Hepatocyte (in vitro differentiated cells): ENCODE measurements around the gene UBE2D2. TPM values are rescaled to one million over a fixed set of nuclear protein-coding genes. Genes with fewer than 3 reads are reported as not detected.

Experiments
- DNase-seq: peaks from one replicate; pipeline ENCODE4 v3.0.0-alpha.2; 2016; ENCODE audit warnings: low spot score
- H2AFZ ChIP-seq: fragments of 200-600 bp; sonication (generic); 2 replicates; pipeline ENCODE4 v1.6.0; 2016; ENCODE audit warnings: antibody characterized with exemption, mild to moderate bottlenecking
- H3K27ac ChIP-seq: fragments of 200-600 bp; sonication (generic); 2 replicates; pipeline ENCODE4 v1.5.1; 2016; ENCODE audit warnings: mild to moderate bottlenecking
- H3K27me3 ChIP-seq: fragments of 200-600 bp; sonication (generic); 2 replicates; pipeline ENCODE4 v1.6.1; 2016
- H3K36me3 ChIP-seq: fragments of 200-600 bp; sonication (generic); replicated peaks from 2 replicates; pipeline ENCODE4 v1.5.1; 2016; ENCODE audit warnings: low read depth; ENCODE audit not compliant: insufficient read depth
- H3K4me1 ChIP-seq: fragments of 200-600 bp; sonication (generic); 2 replicates; pipeline ENCODE4 v1.5.1; 2016; ENCODE audit warnings: mild to moderate bottlenecking, moderate library complexity; ENCODE audit not compliant: insufficient read depth
- H3K4me2 ChIP-seq: fragments of 200-600 bp; sonication (generic); 2 replicates; pipeline ENCODE4 v1.6.0; 2016
- H3K4me3 ChIP-seq: fragments of 200-600 bp; sonication (generic); 2 replicates; pipeline ENCODE4 v1.5.1; 2016; ENCODE audit warnings: mild to moderate bottlenecking
- H3K79me2 ChIP-seq: fragments of 200-600 bp; sonication (generic); 2 replicates; pipeline ENCODE4 v1.6.0; 2017; ENCODE audit warnings: mild to moderate bottlenecking
- H3K9me2 ChIP-seq: fragments of 200-600 bp; sonication (generic); replicated peaks from 2 replicates; pipeline ENCODE4 v1.6.0; 2017; ENCODE audit warnings: mild to moderate bottlenecking; ENCODE audit not compliant: insufficient read depth
- H3K9me3 ChIP-seq: fragments of 200-600 bp; sonication (generic); 2 replicates; pipeline ENCODE4 v1.5.1; 2016; ENCODE audit warnings: low read depth, mild to moderate bottlenecking
- H4K20me1 ChIP-seq: fragments of 200-600 bp; sonication (generic); 2 replicates; pipeline ENCODE4 v1.6.0; 2016; ENCODE audit warnings: mild to moderate bottlenecking; ENCODE audit not compliant: insufficient read depth, poor library complexity, severe bottlenecking
- EZH2 ChIP-seq: fragments of 200-600 bp; sonication (generic); IDR thresholded peaks from 2 replicates; pipeline ENCODE4 v1.6.1; 2016; ENCODE audit warnings: antibody characterized with exemption, mild to moderate bottlenecking, borderline replicate concordance
- EZH2phosphoT487 ChIP-seq: fragments of 200-600 bp; sonication (generic); IDR thresholded peaks from one replicate; pipeline ENCODE4 v1.6.1; 2018; ENCODE audit warnings: antibody characterized with exemption, mild to moderate bottlenecking, low read depth, moderate library complexity; ENCODE audit not compliant: unreplicated experiment, severe bottlenecking
- WGBS: methylation state at CpG from one replicate; pipeline ENCODE4 v1.1.6; 2016; ENCODE audit warnings: low lambda C conversion rate; ENCODE audit errors: missing lambda C conversion rate; 5-methylcytosine and 5-hydroxymethylcytosine counted together
- polyA plus RNA-seq: library from polyadenylated mRNA; unstranded; fragments of >200 nt; fragmentation: Nextera tagmentation; extraction: Ambion mirVana; gene quantifications from 2 replicates; pipeline ENCODE4 v1.2.1, GENCODE V29; 2016
- total RNA-seq: library from RNA; depleted of rRNA; stranded (reverse); fragments of >200 nt; gene quantifications from 2 replicates; pipeline ENCODE4 v1.2.3, GENCODE V29; 2014
- TF ChIP-seq, protein P1 (sequence below): fragments of 200-600 bp; sonication (generic); IDR thresholded peaks from 2 replicates; pipeline ENCODE4 v1.5.1; 2016; ENCODE audit warnings: antibody characterized with exemption, mild to moderate bottlenecking; ENCODE audit not compliant: poor library complexity

UBE2D2 gene
- total and polyA plus RNA-seq, 2 experiments from 2014 or later: 85.9 to 182 TPM

- no peak overlapping the region for H3K4me2 ChIP-seq
- H3K4me1 ChIP-seq: peaks cover 24% of the 10 kb centered on the region
- H3K9me3 ChIP-seq: no peaks in the 10 kb centered on the region
- no peak for DNase-seq
- no peak overlapping the region for H3K27ac ChIP-seq
- no peaks in the 10 kb centered on the region for H3K9me2 ChIP-seq
- WGBS: 93% methylated on average over 7 of the region's 7 CpGs
- peaks cover 98% of the 10 kb centered on the region for H3K79me2 ChIP-seq
- H2AFZ ChIP-seq: no peak overlapping the region
- no peak overlapping the region for H3K4me3 ChIP-seq
- no peaks in the 10 kb centered on the region for H3K27me3 ChIP-seq
- H3K36me3 ChIP-seq: no peaks in the 10 kb centered on the region
- H4K20me1 ChIP-seq: peaks cover 96% of the 10 kb centered on the region
- no peak for TF ChIP-seq EZH2
- TF ChIP-seq, protein P1, sequence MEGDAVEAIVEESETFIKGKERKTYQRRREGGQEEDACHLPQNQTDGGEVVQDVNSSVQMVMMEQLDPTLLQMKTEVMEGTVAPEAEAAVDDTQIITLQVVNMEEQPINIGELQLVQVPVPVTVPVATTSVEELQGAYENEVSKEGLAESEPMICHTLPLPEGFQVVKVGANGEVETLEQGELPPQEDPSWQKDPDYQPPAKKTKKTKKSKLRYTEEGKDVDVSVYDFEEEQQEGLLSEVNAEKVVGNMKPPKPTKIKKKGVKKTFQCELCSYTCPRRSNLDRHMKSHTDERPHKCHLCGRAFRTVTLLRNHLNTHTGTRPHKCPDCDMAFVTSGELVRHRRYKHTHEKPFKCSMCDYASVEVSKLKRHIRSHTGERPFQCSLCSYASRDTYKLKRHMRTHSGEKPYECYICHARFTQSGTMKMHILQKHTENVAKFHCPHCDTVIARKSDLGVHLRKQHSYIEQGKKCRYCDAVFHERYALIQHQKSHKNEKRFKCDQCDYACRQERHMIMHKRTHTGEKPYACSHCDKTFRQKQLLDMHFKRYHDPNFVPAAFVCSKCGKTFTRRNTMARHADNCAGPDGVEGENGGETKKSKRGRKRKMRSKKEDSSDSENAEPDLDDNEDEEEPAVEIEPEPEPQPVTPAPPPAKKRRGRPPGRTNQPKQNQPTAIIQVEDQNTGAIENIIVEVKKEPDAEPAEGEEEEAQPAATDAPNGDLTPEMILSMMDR: no peak
- TF ChIP-seq EZH2phosphoT487: no peak
Observed at GRCh38 chr5:139666551-139666950, 105.4 kb downstream of the UBE2D2 start.

GRCh38 chr5:139667001-139667729, 106.0 kb downstream of the UBE2D2 start:
- Histone ChIP-seq H3K9me3 (no peaks in the 10 kb centered on the region), H3K4me2 (no peak overlapping the region), H2AFZ (no peak overlapping the region), H3K4me1 (peaks cover 22% of the 10 kb centered on the region), H3K27me3 (no peaks in the 10 kb centered on the region), H3K79me2 (peaks cover 98% of the 10 kb centered on the region), H3K36me3 (no peaks in the 10 kb centered on the region), H4K20me1 (peaks cover 96% of the 10 kb centered on the region), H3K27ac (no peak overlapping the region), H3K4me3 (no peak overlapping the region), H3K9me2 (no peaks in the 10 kb centered on the region)
- TF ChIP-seq EZH2 (no peak), EZH2phosphoT487 (no peak)
- TF ChIP-seq, protein P1: no peak
- WGBS: 89% methylated on average over 2 of the region's 2 CpGs
- no peak for DNase-seq

DNA sequence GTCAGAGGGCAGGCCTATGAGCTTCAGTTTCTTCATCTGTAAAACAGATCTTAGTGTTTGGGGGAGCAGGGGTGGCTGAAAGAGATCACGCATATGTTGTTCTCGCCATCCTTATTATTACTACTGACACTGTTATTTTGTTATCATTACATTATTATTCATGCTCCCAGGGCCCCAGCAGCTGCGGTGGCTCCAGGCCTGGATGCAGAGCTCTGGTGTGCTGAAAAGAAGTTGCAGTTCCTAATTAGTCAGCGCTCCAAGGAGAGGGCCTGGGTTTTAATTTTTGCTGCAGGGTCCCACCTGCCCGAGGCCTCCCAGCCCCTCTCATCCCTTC, 106.6 kb downstream of the UBE2D2 start:
- no peaks in the 10 kb centered on the region for H3K9me3 ChIP-seq
- peaks cover 22% of the 10 kb centered on the region for H3K4me1 ChIP-seq
- H4K20me1 ChIP-seq: peaks cover 96% of the 10 kb centered on the region
- no peak overlapping the region for H3K4me3 ChIP-seq
- no peaks in the 10 kb centered on the region for H3K27me3 ChIP-seq
- H3K9me2 ChIP-seq: no peaks in the 10 kb centered on the region
- TF ChIP-seq EZH2 (no peak), EZH2phosphoT487 (no peak)
- TF ChIP-seq, protein P1: no peak
- no peaks in the 10 kb centered on the region for H3K36me3 ChIP-seq
- H3K4me2 ChIP-seq: peak overlapping the region; percentile 70
- DNase-seq: no peak
- 66% methylated on average over 5 of the region's 5 CpGs for WGBS
- H3K79me2 ChIP-seq: peaks cover 98% of the 10 kb centered on the region
- peak overlapping the region; percentile 63 for H3K27ac ChIP-seq
- no peak overlapping the region for H2AFZ ChIP-seq
